T47D (cell line): ENCODE results near the gene IYD.
A peak's percentile ranks its signal among the peaks of the same experiment; 100 is the strongest.

Source experiments
- DNase-seq, 2 experiments: peaks; one replicate each; pipeline versions ENCODE4 v3.0.0 to v3.0.0-alpha.2; 2011 to 2012; ENCODE audit warnings: low read depth in 1 of 2, low spot score in 1 of 2
- JUND ChIP-seq: IDR thresholded peaks from 2 replicates; pipeline ENCODE4 v1.6.1; 2012; ENCODE audit warnings: low read depth
- in situ Hi-C: cut with HindIII; loops from 2 replicates; pipeline ENCODE4 v1.10.0; 2016; ENCODE audit warnings: low sequenced_read_pairs, low pct_unique_long_range_greater_than_20kb

The IYD gene

GRCh38 chr6:150413198-150413597, 44.4 kb downstream of the IYD start:
- in situ Hi-C loops: no loop called here
- no peak for DNase-seq

GRCh38 chr6:150413781-150414281, 45.0 kb downstream of the IYD start:
- in situ Hi-C loops: no loop called here
- TF ChIP-seq JUND: no peak
- no peak for DNase-seq

More at GRCh38 chr6:150413198-150413597, 44.4 kb downstream of the IYD start:
- no peak for TF ChIP-seq JUND

- in situ Hi-C loops: no loop called here
- DNase-seq: no peak
- TF ChIP-seq JUND: no peak
Measured at GRCh38 chr6:150416128-150416527, 47.3 kb downstream of the IYD start.

GRCh38 chr6:150417250-150417649, 48.4 kb downstream of the IYD start:
- TF ChIP-seq JUND: no peak
- in situ Hi-C loops: no loop called here
- no peak for DNase-seq

GRCh38 chr6:150417899-150418826, 49.4 kb downstream of the IYD start:
- in situ Hi-C loops: no loop called here
- no peak for TF ChIP-seq JUND
- peak; percentile 33 to 74 for DNase-seq

- DNase-seq: peak; percentile 19 to 53
- no peak for TF ChIP-seq JUND
- in situ Hi-C loops: no loop called here
Measured at GRCh38 chr6:150418827-150419594, 50.2 kb downstream of the IYD start.

GRCh38 chr6:150420428-150420827, 51.6 kb downstream of the IYD start:
- in situ Hi-C loops: no loop called here
- TF ChIP-seq JUND: no peak
- DNase-seq: no peak

GRCh38 chr6:150420926-150421325, 52.1 kb downstream of the IYD start:
- in situ Hi-C loops: no loop called here
- TF ChIP-seq JUND: no peak
- DNase-seq: no peak

GRCh38 chr6:150425508-150425907, 56.7 kb downstream of the IYD start:
- no peak for TF ChIP-seq JUND
- in situ Hi-C loops: no loop called here
- no peak for DNase-seq

- in situ Hi-C loops: no loop called here
- TF ChIP-seq JUND: no peak
- DNase-seq: peak in 1 of 2 experiments; percentile 57
Measured at GRCh38 chr6:150426198-150426597, 57.4 kb downstream of the IYD start.

GRCh38 chr6:150427037-150427602, 58.3 kb downstream of the IYD start:
- in situ Hi-C loops: no loop called here
- DNase-seq: no peak
- TF ChIP-seq JUND: no peak

- no peak for TF ChIP-seq JUND
- DNase-seq: no peak
- in situ Hi-C loops: no loop called here
Measured at GRCh38 chr6:150427843-150428242, 59.0 kb downstream of the IYD start.
